OCI-LY1 (cell line): Measurements from ENCODE around the gene P3R3URF.

ENCODE experiments used
- H2AFZ ChIP-seq: fragments of 200-600 bp; sonication (generic), shearing (Covaris generic); 2 replicates; pipeline ENCODE4 v1.6.0; 2014; ENCODE audit warnings: antibody characterized with exemption, mild to moderate bottlenecking, low read length
- H3F3A ChIP-seq: fragments of 200-600 bp; sonication (generic), shearing (Covaris generic); 2 replicates; pipeline ENCODE4 v1.6.0; 2014; ENCODE audit warnings: mild to moderate bottlenecking, antibody characterized with exemption, low read length, moderate library complexity; ENCODE audit not compliant: insufficient read depth
- H3K27ac ChIP-seq: fragments of 200-600 bp; sonication (generic); 2 replicates; pipeline ENCODE4 v1.5.1; 2014; ENCODE audit warnings: low read length, mixed run types, mild to moderate bottlenecking, low read depth; ENCODE audit not compliant: poor library complexity, severe bottlenecking
- H3K27me3 ChIP-seq: fragments of 200-600 bp; sonication (generic); 2 replicates; pipeline ENCODE4 v1.6.0; 2014; ENCODE audit warnings: antibody characterized with exemption, mild to moderate bottlenecking, low read length, moderate library complexity; ENCODE audit not compliant: insufficient read depth
- H3K36me3 ChIP-seq: fragments of 200-600 bp; sonication (generic); 2 replicates; pipeline ENCODE4 v1.6.1; 2014; ENCODE audit warnings: mild to moderate bottlenecking, antibody characterized with exemption, low read length, moderate library complexity, mixed read lengths; ENCODE audit not compliant: insufficient read depth
- H3K4me1 ChIP-seq: fragments of 200-600 bp; sonication (generic); 2 replicates; pipeline ENCODE4 v1.5.1; 2014; ENCODE audit warnings: mild to moderate bottlenecking, low read length, moderate library complexity; ENCODE audit not compliant: insufficient read depth, severe bottlenecking
- H3K4me2 ChIP-seq: fragments of 200-600 bp; sonication (generic), shearing (Covaris generic); 2 replicates; pipeline ENCODE4 v1.6.1; 2014; ENCODE audit warnings: low read length
- H3K4me3 ChIP-seq: fragments of 200-600 bp; sonication (generic); 2 replicates; pipeline ENCODE4 v1.5.1; 2014; ENCODE audit warnings: low read length, low read depth, mild to moderate bottlenecking, mixed read lengths; ENCODE audit not compliant: poor library complexity, severe bottlenecking
- H3K79me2 ChIP-seq: fragments of 200-600 bp; shearing (Covaris generic); 2 replicates; pipeline ENCODE4 v1.6.1; 2016; ENCODE audit warnings: mixed run types, low read length, mixed read lengths; ENCODE audit not compliant: insufficient read depth
- H3K9ac ChIP-seq: fragments of 200-600 bp; sonication (generic), shearing (Covaris generic); 2 replicates; pipeline ENCODE4 v1.6.1; 2014; ENCODE audit warnings: mild to moderate bottlenecking, low read length, mixed read lengths
- H3K9me2 ChIP-seq: fragments of 200-600 bp; sonication (generic), shearing (Covaris generic); 2 replicates; pipeline ENCODE4 v1.6.1; 2014; ENCODE audit warnings: low read depth, mild to moderate bottlenecking, low read length, mixed read lengths
- H3K9me3 ChIP-seq: fragments of 200-600 bp; shearing (Covaris generic); 2 replicates; pipeline ENCODE4 v1.6.1; 2014; ENCODE audit warnings: low read length, mixed read lengths
- H4K20me1 ChIP-seq: fragments of 200-600 bp; sonication (generic), shearing (Covaris generic); 2 replicates; pipeline ENCODE4 v1.6.0; 2016; ENCODE audit warnings: mild to moderate bottlenecking, low read length; ENCODE audit not compliant: insufficient read depth
- CTCF ChIP-seq: fragments of 200-600 bp; sonication (generic), shearing (Covaris generic); IDR thresholded peaks from 2 replicates; pipeline ENCODE4 v1.5.1; 2017; ENCODE audit warnings: mild to moderate bottlenecking, antibody characterized with exemption, low read length, moderate library complexity, mixed read lengths
- EZH2 ChIP-seq: fragments of 200-600 bp; sonication (generic), shearing (Covaris generic); IDR thresholded peaks from 2 replicates; pipeline ENCODE4 v1.8.0; 2017; ENCODE audit warnings: borderline replicate concordance, mixed run types, mild to moderate bottlenecking, antibody characterized with exemption, low read length, moderate library complexity, mixed read lengths

P3R3URF gene

DNA sequence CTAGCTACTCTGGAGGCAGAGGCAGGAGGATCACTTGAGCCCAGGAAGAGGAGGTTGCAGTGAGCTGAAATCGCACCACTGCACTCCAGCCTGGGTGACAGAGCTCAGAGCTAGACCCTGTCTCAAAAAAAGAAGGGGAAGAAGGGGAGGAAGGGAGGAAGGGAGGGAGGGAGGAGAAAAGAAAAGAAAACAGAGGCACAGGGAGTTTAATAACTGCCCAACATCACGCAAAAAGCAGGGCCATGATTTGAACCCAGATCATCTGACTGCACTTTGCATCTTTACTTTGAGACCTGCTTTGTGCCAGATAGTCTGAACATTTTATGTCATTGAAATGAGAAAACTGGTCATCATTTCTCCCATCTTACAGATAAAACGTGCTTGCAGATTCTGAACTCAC is 28.9 kb upstream of the P3R3URF start:
- Histone ChIP-seq H3K9me2 (no peaks in the 10 kb centered on the region), H3K9ac (no peak overlapping the region), H3K4me1 (peaks cover 14% of the 10 kb centered on the region), H3K79me2 (no peaks in the 10 kb centered on the region), H4K20me1 (no peaks in the 10 kb centered on the region), H3K36me3 (no peaks in the 10 kb centered on the region), H3K4me2 (no peak overlapping the region), H3K27me3 (no peaks in the 10 kb centered on the region), H3F3A (no peaks in the 10 kb centered on the region), H3K9me3 (no peaks in the 10 kb centered on the region), H3K4me3 (no peak overlapping the region), H2AFZ (no peak overlapping the region), H3K27ac (no peak overlapping the region)
- TF ChIP-seq CTCF (no peak), EZH2 (no peak)

- no peaks in the 10 kb centered on the region for H3K36me3 ChIP-seq
- peaks cover 2% of the 10 kb centered on the region; the same call in 1 of the 2 replicates for H3F3A ChIP-seq
- H3K27ac ChIP-seq = no peak overlapping the region
- no peak overlapping the region for H2AFZ ChIP-seq
- H3K4me2 ChIP-seq = no peak overlapping the region
- peaks cover 17% of the 10 kb centered on the region for H3K4me1 ChIP-seq
- no peaks in the 10 kb centered on the region for H3K79me2 ChIP-seq
- no peaks in the 10 kb centered on the region for H3K9me3 ChIP-seq
- no peak overlapping the region for H3K9ac ChIP-seq
- H4K20me1 ChIP-seq = no peaks in the 10 kb centered on the region
- no peaks in the 10 kb centered on the region for H3K9me2 ChIP-seq
- no peak overlapping the region for H3K4me3 ChIP-seq
- TF ChIP-seq CTCF (no peak), EZH2 (no peak)
- no peaks in the 10 kb centered on the region for H3K27me3 ChIP-seq
These were observed 28.1 kb upstream of the P3R3URF start for GRCh38 chr1:46204406-46204742.

GRCh38 chr1:46203738-46204405 is 27.6 kb upstream of the P3R3URF start:
- no peaks in the 10 kb centered on the region for H4K20me1 ChIP-seq
- H3K4me2 ChIP-seq = peak overlapping the region; percentile 70
- H3K36me3 ChIP-seq = no peaks in the 10 kb centered on the region
- H3K9me3 ChIP-seq = no peaks in the 10 kb centered on the region
- peak overlapping the region; percentile 53 for H3K4me3 ChIP-seq
- no peak overlapping the region for H3K27ac ChIP-seq
- H3K9ac ChIP-seq = no peak overlapping the region; the same call in 1 of the 2 replicates
- no peak overlapping the region for H2AFZ ChIP-seq
- H3K79me2 ChIP-seq = no peaks in the 10 kb centered on the region
- TF ChIP-seq EZH2 (no peak), CTCF (no peak)
- no peaks in the 10 kb centered on the region for H3K9me2 ChIP-seq
- H3F3A ChIP-seq = peaks cover 4% of the 10 kb centered on the region; the same call in 1 of the 2 replicates
- H3K27me3 ChIP-seq = no peaks in the 10 kb centered on the region
- peaks cover 22% of the 10 kb centered on the region for H3K4me1 ChIP-seq
